Stimulated activated naive CD4-positive, alpha-beta T cell (primary cell): ENCODE data around the gene RAB11FIP3.

ENCODE experiments used
- DNase-seq, 6 experiments: peaks; one replicate each; lab custom pipeline; 2025; lab: John Stamatoyannopoulos, UW

RAB11FIP3 gene

GRCh38 chr16:533391-534123, 108.1 kb downstream of the RAB11FIP3 start:
- DNase-seq = no peak

DNA sequence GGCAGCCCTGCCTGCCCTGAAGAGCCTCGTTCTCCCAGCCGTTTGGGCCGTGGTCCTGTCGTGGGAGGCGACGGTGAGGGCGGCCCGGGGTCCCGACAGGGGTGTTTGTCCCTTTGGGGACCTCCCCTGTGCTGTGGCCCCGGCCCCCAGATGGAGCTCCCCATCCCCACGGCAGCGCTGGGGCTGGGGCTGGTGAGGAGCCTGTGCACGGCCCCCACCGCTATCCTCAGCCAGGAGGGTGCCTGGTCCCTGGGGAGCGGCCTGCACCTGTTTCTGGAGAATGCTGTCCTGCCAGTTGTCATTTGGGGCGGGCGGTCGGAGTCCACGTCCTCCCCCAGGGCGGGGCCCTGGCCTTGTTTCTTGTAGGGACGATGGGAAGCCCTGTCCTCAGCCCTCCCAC, 108.7 kb downstream of the RAB11FIP3 start:
- no peak for DNase-seq

- no peak for DNase-seq
Measured at GRCh38 chr16:534856-535445, 109.5 kb downstream of the RAB11FIP3 start.

- DNase-seq = no peak
Measured at GRCh38 chr16:535446-536405, 110.3 kb downstream of the RAB11FIP3 start.

- DNase-seq = no peak
Measured at GRCh38 chr16:536746-537145, 111.3 kb downstream of the RAB11FIP3 start.

GRCh38 chr16:537415-538335, 112.2 kb downstream of the RAB11FIP3 start:
- no peak for DNase-seq

DNA sequence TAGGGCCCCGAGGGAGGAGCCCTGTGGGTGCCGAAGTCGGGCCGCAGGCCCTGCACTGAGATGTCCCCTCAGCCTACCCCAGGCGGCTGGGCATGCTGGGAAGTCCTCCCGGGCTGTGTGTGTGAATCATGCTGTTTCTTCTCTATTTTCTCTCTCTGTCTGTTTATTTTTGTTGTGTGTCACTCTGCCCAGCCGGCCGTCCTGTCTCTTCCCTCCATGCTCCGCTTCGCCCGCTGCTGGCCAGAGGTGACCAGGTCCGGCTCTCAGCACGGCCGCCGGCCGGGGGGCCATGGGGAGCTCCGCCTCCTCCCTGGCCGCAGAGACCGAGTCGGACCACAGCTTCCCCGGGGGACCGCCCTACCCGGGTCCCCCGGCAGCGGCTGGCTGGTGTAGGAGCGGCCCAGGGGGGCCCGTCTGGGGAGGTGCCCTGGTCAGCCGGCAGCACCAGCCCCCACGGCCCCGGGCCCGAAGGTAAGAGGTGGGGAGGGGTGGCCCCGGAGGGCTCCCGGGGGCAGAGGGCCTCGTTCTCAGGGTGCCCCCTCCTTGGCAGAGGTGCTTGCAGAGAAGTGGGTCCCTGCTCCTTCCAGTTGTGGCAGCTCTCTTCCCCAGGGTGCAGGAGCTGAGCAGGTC, 114.6 kb downstream of the RAB11FIP3 start:
- DNase-seq = no peak

DNA sequence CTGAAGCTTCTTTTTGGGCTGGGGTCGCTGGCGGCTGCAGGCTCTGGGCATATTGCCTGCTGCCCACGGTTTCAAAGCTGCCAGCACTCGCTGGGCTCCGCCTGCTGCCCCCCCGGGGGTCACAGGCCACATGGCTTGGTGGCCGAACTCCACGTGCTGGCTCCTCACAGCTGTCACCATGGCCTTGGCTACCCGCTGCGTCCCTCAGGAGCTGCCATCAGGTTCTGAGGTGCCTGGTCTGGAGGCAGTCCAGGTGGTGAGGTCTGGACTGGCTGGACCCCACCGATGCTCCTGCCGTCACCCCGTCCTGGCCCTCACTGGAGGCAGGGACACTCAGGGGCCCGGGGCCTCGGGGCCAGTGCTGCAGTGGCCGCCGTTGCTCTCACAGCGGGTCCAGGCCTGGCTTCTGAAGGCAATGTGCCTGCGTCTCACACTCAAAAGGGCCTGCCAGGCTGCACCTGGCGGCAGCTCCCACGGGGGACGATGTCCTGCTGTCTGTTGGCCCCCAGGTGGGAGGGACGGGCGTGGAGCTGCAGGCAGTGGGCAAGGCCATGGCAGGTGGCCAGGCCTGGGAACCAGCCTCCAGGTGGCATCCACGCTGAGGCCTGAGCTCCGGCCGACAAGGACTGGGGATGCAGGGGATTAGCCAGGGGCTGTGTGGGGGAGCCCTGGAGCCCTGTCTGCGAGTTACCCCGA, 115.3 kb downstream of the RAB11FIP3 start:
- DNase-seq = no peak

GRCh38 chr16:543301-544164, 118.1 kb downstream of the RAB11FIP3 start:
- no peak for DNase-seq

DNA sequence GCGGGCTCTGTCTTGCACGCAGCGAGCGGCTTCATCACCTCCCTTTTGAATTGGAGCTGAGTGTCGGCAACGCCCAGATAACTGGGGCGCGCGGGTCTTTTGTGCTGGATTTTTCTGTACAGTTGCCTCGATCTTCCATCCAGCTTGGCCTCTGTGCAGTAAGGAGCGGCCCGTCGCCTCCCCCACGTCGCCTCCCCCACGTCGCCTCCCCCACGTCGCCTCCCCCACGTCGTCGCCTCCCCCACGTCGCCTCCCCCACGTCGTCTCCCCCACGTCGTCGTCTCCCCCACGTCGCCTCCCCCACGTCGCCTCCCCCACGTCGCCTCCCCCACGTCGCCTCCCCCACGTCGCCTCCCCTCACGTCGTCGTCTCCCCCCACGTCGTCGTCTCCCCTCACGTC, 119.1 kb downstream of the RAB11FIP3 start:
- DNase-seq = no peak

GRCh38 chr16:546909-547770, 121.7 kb downstream of the RAB11FIP3 start:
- peak; percentile 17 to 61 (median 37) for DNase-seq

DNA sequence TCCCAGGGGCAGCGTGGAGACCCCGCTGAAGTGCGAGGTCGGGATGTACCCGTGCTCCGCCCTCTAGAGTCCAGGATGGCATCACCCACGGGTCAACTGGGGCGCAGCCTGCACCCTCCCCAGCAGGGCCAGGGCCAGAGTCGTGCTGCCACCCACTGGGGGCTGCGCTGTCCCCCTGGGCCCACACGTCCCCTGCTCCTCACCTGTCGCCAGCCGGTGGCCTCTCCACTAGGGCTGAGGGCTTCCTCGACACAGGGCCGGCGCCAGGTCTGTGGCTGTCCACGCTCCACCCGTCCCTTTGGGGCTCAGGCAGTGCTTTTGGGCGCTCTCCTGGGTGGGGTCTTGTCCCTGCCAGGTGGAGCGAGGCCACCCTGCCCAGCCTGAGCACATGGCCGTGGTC, 123.1 kb downstream of the RAB11FIP3 start:
- no peak for DNase-seq

DNA sequence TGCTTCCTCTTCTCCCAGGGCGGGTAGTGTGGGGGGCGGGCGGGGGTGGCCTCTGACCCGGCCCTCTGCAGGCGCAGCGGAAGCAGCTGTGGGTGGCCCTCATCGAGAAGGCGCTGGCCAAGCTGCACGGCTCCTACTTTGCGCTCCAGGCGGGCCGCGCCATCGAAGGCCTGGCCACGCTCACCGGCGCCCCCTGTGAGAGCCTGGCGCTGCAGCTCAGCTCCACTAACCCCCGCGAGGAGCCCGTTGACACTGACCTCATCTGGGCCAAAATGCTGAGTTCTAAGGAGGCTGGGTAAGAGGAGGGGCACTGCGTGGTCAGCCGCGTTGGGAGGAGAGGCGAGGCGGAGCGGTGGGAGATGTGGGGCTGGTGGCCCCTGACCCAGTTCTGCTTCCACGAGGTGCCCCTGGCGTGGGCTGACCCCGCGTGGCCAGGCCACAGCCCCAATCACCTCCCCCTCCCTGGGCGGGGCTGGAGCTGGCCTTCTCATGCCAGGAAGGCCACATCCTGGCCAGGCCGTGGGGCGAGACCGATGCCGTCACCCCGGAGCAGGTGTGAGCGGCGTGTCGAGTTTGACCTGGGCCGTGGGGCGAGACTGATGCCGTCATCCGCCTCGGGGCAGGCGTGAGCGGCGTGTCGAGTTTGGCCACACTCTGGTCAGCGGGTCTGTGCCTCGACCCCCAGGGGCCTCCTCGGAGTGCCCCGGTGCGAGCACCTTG, 124.3 kb downstream of the RAB11FIP3 start:
- DNase-seq = no peak

- no peak for DNase-seq
Measured at GRCh38 chr16:551210-551609, 125.8 kb downstream of the RAB11FIP3 start.

DNA sequence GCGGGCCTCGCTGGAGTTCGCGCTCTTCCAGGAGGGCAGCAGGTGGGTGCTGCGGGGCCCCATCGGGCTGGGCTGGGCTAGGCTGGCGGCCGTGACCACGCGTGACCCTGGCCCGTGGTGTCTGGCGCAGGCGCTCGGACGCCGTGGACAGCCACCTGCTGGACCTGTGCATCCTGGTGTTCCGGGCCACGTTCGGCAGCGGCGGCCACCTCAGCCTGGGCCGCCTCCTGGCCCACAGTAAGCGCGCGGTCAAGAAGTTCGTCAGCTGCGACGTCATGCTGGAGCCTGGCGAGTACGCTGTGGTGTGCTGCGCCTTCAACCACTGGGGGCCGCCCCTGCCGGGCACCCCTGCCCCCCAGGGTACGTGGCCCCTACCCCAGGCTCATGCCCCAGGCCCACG, 126.7 kb downstream of the RAB11FIP3 start:
- DNase-seq = no peak

DNA sequence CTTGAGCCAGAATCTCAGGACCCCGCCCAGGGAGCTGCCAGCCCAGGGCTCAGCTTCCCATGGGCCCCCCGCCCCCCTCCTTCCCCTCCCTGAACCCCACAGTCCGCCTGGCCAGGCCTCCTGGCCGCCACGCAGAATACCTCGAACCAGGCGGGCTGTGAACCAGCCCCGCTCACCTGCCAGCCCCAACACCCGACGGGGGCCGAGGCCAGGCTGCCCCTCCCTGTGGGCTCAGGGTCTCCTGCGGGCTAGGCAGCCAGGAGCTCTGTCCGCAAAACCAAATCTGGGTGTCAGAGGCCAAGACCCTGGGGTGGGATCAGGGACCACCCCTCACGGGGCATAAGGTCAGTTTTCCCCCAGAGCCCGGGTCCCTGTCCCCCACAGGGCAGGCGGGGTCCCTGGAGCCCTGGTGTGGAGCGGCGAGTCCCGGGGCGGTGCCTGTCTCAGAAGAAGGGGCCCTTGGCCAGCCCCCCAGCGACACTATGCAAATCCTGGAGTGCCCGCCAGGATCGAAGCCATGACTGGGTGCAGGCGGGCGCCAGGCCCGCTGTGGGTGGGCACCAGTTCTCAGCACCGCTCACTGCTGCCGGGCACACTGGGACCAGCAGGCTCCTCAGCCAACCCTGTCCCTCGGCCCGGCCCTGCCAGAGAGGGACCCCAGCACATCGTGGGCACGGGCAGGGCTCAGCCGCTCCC, 128.3 kb downstream of the RAB11FIP3 start:
- DNase-seq = no peak

DNA sequence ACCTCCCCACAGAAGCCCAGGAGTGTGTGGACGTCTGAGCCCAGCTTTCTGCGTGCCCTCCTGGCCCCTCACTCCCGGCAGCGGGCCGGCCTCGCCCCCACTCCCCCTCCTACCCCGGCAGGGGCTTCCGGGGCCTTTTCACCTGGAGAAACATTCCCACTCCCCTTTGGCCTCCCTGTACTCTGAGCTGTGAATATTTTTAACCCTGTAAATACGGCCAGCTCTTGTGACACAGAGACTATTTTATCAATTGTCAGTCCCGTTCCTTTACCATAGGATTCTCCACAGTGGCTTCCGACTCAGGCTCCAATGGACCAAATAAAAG, 128.8 kb downstream of the RAB11FIP3 start:
- no peak for DNase-seq
